HS-27A (cell line): Measurements from ENCODE around the gene RAB11B.
"Not testable (repeated sequence)": the region's sequence is repeated elsewhere in the genome, so short reads cannot be mapped to it uniquely, and the experiment has no call there.

Experiments
- DNase-seq: peaks from one replicate; pipeline ENCODE4 v3.0.0-alpha.2; 2012; ENCODE audit warnings: low read depth, missing footprints

The RAB11B gene

DNA sequence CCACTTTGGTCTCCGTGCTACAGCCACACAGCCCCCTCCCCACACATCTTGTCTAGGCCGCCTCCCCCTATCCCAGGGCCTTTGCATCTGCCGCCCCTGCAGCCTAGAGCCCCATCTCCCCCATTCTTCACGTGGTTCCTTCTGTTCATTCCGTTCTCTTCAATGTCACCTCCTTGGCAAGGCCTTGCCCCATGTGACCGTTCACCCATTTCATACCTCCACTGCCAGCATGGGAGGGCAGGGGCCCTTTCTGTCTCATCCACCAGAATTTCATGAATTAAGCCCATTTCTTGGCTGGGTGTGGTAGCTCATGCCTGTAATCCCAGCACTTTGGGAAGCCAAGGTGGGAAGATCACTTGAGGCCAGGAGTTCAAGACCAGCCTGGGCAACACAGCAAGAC lies 38.9 kb downstream of the RAB11B start:
- DNase-seq, result no peak

DNA sequence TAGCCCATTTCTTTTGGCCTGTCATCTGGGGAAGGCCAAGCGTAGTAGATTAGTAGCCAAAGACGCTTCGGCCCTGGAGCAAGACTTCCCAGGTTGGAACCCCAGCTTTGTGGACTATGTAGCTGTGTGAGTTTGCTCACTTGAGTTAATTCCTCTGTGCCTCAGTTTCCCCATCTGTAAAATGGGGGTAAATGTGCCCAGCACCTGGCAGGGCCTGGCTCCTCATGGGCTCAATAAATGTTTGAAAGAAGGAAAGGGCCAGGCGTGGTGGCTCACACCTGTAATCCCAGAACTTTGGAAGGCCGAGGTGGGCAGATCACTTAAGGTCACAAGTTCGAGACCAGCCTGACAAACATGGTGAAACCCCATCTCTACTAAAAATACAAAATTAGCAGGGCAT lies 39.7 kb downstream of the RAB11B start:
- DNase-seq, result no peak

DNA sequence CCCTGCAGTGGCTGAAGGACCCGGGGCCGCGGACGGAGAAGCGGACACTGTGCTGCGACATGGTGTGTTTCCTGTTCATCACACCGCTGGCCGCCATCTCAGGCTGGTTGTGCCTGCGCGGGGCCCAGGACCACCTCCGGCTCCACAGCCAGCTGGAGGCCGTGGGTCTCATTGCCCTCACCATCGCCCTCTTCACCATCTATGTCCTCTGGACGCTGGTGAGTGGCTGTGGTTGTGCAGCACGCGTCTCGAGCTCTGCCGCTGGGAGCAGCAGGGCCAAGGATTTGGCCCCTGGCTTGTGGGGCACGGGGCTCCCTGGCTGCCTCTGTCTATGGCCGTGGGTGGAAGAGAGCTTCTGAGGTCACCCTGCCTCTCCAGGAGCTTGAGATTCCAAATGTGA lies 40.5 kb downstream of the RAB11B start:
- DNase-seq, result no peak

DNA sequence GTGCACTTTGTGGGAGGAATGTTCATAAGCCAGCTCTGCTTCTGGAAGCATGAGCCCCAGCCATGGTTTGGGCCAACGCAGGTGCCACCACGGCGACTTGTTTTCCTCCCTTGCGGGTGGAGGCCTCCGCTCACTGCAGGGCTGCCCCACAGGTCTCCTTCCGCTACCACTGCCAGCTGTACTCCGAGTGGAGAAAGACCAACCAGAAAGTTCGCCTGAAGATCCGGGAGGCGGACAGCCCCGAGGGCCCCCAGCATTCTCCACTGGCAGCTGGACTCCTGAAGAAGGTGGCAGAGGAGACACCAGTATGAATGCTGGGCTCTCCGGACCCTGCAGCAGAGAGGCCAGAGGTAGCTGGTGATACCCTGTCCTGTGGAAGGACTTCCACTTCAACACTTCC lies 48.1 kb downstream of the RAB11B start:
- no peak for DNase-seq

DNA sequence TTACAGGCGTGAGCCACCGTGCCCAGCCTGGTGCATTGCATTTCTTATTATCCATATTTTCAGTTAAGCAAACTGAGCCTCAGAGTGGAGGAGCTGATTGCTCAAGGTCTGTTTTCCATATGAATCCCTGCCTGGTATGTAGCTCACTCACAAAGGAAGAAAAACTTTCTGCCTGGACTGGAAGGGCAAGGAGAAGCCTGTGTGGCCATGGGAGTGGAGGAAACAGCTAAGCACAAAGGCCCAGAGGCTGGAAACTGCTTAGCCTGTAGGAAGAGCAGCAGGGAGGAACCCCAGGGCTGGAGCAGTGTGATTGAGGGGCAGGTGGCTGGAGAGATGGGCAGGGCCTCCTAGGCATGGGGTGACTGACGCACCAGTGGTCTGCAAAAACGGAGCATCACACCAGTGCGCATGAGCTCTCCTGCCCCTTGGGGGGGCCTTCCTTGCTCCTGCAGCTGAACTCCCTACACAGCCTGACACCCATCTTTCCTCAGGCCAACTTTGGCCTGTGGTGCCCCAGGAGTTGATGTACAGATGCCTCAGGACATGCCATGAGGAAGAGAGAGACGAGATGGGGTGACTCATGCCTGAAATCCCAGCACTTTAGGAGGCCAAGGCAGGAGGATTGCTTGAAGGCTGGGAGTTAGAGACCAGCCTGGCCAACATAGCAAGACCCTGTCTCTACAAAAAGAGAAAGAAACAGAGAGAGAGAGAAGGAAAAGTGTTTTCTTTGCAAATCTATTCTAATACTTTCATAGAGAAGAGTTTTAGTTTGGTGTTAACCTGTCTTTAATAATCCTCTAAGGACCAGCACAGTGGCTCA lies 51.8 kb downstream of the RAB11B start:
- no peak for DNase-seq

DNA sequence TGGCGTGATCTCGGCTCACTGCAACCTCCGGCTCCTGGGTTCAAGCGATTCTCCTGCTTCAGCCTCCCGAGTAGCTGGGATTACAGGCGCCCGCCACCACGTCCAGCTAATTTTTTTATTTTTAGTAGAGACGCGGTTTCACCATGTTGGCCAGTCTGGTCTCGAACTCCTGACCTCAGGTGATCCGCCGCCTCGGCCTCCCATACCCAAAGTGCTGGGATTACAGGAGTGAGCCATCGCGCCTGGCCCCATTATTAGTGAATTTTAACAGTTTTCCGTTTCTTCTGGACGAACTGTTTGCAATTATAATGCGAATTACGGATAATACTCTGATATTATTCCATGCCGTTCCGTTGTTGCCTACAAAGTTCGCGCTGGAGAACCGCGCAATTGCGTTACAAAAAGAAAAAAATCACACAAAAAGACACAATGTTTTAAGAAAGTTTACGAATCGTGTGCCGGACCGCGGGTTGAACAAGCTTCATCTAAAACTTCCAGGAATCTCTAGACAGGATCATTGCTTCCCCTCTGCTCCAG lies 54.0 kb downstream of the RAB11B start:
- DNase-seq, result not testable (repeated sequence)

DNA sequence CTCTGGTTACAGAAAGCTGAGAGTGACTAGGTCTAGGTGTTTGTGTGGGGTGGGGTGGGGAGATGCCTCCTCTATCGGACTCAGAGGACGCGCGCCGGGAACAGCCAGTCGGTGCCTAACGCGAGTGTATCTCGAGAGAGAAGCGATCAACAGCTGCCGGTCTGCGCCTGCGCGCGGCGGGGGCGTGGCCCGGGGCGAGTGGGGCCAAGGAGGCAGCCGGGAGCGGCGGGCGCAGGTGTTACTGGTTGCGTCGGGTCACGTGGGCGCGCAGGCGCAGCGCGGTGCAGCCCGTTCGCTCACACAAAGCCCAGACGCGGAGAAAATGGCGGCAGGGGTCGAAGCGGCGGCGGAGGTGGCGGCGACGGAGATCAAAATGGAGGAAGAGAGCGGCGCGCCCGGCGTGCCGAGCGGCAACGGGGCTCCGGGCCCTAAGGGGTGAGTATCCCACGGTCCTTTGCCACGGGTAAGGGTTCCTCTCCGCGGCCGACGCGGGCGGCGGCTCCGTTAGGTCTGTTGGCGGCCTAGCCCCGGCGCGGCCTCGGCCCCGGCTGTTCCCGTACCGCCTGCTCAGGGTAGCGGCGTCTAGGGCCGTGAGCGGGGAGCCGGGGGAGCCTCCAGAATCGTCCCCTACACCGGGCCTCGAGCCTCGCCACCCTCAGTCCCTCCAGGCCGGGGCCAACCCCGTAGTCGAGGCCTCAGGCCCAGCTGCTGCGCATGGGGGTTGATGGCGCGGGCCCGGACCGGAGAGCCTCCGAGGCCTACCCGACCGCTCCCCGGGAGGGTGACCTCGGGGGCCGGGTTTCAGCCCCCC lies 54.7 kb downstream of the RAB11B start, which contains the start of gene HNRNPM:
Gene HNRNPM (plus strand): TSS at position 299 of the 811 bp plus-strand sequence. CDS start 24 bp downstream, at position 323.
- peak; percentile 82 for DNase-seq

DNA sequence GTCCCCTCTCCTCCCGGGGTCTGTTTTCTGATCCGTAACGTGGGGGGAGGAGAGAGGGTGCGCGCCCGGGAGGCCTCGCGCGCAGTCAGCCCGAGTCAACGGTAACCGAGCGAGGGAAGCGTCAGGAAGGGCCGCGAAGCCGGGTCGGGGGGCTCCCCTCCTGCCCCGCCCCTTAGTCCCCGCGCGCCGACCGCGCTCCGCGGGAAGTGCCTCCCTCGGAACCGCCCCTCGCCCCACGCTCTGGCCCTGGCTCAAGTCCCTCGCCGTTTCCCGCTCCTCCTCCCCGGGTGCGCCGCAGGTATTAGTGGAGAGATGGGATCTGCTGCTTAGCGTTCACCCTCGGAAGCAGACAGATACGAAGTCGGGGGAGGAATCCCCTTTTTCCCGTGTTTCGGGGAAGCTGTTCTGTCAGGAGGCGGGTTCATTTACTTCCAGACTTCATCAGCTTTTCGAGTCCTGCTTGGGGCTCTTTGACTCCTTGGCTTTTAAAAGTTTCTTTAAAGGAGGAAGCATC lies 55.4 kb downstream of the RAB11B start:
- no peak for DNase-seq

DNA sequence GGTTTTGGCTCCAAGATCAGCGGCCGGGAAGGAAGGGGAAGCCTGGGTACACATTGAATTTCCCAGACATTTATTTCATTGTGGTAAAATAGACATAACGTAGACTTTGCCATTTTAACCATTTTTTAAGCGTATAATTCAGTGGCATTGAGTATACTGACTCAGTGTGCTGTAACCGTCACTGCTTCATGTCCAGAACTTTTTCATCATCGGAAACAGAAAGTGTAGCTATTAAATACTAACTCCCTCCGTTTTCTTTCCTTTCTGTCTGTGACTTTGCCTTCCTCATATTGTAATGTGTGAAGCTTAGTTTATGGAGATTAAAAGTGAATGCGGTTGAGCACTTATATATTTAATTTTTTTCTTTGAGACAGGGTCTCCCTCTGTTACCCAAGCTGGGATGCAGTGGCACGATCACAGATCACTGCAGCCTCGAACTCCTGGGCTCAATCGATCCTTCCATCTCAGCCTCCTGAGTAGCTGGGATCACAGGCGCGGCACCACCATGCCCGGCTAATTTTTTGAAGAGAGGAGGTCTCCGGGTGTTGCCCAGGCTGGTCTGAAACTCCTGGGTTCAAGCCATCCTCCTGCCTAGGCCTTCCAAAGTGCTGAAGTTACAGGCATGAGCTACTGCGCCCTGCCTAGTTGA lies 56.0 kb downstream of the RAB11B start:
- no peak for DNase-seq

DNA sequence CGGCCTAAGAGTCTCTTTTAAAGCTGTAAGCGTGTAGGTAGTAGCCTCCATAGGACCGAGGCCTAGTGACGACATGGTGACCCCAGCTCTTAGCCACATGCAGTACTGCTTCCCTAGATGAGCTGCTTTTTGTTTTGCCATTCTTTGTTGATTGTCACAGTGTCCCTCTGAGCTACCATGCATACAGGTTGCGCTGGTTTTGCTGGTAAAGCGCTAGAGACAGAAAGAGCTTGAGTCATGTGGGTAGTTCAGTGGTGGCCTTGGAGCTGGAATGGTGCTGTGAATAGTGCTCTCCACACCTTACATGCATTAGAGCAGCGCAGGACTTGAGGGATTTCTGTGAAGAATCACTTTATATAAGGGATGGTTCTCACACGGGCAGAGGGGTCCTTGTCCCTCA lies 59.7 kb downstream of the RAB11B start:
- DNase-seq, result no peak

DNA sequence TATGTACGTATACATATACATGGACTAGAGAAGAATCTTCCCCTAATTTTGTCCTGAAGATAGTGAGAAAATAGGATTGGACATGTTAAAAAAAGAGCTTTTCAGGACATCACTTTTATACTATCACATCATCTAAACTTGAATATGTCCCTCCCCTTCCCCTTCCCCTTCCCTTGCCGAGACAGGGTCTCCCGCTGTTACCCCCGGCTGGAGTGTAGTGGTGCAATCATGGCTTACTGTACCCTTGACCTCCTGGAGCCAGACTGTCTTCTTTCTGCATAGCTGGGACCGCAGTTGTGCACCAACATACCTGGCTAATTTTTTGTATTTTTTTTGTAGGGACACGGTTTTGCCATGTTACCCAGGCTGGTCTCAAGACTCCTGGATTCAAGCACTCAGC lies 61.2 kb downstream of the RAB11B start:
- no peak for DNase-seq

DNA sequence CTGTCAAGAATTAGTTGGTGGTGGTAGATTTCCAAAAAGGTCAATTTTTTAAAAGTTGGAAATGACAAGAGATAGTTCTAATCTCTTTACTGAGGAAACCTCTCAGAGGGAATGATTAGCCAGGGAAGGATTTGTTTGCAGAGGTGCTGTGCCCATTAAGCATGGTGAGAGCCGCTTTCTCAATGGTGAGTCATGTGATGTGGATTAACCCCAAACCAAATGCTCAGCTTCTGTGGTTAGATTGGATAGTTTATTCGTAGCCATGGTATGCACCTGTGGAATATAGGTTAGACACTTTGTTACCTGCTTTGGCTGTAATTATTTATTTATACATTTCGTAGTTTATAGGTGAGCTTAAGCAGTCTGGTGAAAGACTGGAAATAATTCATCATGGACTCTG lies 61.7 kb downstream of the RAB11B start:
- DNase-seq, result no peak

DNA sequence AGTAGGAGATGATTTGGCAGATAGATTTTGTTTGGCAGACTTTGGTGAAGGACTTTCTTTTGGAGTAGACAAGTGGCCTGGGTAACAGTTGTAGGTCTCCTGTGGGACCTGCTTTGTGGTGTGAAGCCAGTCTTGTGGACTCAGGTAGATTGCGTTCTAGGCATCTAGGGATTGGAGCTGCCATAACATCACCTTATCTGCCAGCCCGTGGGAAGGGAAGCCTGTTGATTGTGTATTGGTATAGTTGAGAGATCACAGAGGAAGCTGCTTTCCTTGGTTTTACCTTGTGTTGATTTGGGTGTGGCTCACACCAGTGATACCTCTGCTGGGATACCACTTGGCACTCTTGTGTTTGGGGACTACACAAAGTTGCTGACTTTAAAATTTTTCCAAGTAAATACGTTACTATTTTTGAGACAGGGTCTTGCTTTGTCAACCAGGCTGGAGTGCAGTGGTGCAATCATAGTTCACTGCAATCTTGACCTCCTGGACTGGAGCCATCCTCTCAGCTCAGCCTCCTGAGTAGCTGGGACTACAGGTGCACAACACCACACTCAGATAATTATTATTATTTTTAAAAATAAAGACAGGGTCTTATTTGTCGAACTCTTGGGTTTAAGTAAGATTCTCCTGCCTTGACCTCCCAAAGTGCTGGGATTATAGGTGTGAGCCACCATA lies 62.4 kb downstream of the RAB11B start:
- no peak for DNase-seq

DNA sequence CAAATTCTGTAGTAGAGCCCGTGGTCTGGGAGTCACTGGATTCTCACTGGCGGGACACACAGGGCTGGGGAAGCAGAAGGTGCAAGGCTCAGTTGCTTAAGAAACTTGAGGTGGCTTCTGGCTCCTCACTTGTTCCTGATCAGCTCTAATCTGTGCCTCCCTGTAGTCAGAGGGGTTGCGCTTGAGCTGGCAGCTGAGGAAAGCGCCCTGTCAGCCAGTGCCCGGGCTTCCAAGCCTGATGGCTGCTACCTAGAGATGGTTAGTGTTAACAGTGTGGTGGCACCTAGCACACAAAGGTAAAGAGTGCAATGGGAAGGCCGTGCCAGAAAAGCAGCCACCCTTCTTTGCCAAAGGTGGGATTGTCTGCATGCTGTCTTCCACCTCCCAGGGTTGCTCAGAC lies 63.5 kb downstream of the RAB11B start:
- no peak for DNase-seq
